Trophoblast cell (in vitro differentiated cells and primary cell): ENCODE data around the gene ZNF846.

Experiments used
- DNase-seq, 2 donors: peaks; one replicate each; pipeline ENCODE4 v3.0.0-alpha.2; 2016
- H2AFZ ChIP-seq: 2 replicates; pipeline ENCODE4 v1.6.1; 2013; ENCODE audit warnings: low read length, moderate library complexity, mild to moderate bottlenecking; ENCODE audit not compliant: insufficient read depth, poor library complexity
- H2AK5ac ChIP-seq: 2 replicates; pipeline ENCODE4 v1.6.1; 2013; ENCODE audit warnings: mild to moderate bottlenecking, low read length
- H2BK120ac ChIP-seq: 2 replicates; pipeline ENCODE4 v1.6.1; 2013; ENCODE audit warnings: low read length, mild to moderate bottlenecking, moderate library complexity; ENCODE audit not compliant: insufficient read depth, poor library complexity
- H2BK12ac ChIP-seq: 2 replicates; pipeline ENCODE4 v1.6.1; 2013; ENCODE audit warnings: mild to moderate bottlenecking, low read length, moderate library complexity
- H2BK5ac ChIP-seq: 2 replicates; pipeline ENCODE4 v1.6.1; 2013; ENCODE audit warnings: low read length, low read depth, moderate library complexity, mild to moderate bottlenecking; ENCODE audit not compliant: poor library complexity
- H3K14ac ChIP-seq: 2 replicates; pipeline ENCODE4 v1.6.1; 2013; ENCODE audit warnings: mild to moderate bottlenecking, low read length
- H3K18ac ChIP-seq: 2 replicates; pipeline ENCODE4 v1.6.1; 2013; ENCODE audit warnings: mild to moderate bottlenecking, low read length
- H3K23ac ChIP-seq: 2 replicates; pipeline ENCODE4 v1.6.1; 2013; ENCODE audit warnings: low read length
- H3K27ac ChIP-seq: 2 replicates; pipeline ENCODE4 v1.5.1; 2013; ENCODE audit warnings: low read depth, mild to moderate bottlenecking, inconsistent platforms, low read length, moderate library complexity
- H3K27me3 ChIP-seq: 2 replicates; pipeline ENCODE4 v1.6.1; 2013; ENCODE audit warnings: inconsistent platforms, mild to moderate bottlenecking, low read length, moderate library complexity; ENCODE audit not compliant: insufficient read depth
- H3K36me3 ChIP-seq, 2 experiments: 1 replicate in 1 of 2; 2 replicates in 1 of 2; pipeline ENCODE4 v1.6.1; 2013; ENCODE audit warnings: low read length in 2 of 2, mild to moderate bottlenecking in 2 of 2, moderate library complexity in 1 of 2; ENCODE audit not compliant: insufficient read depth in 2 of 2, control insufficient read depth in 1 of 2
- H3K4ac ChIP-seq: 2 replicates; pipeline ENCODE4 v1.6.1; 2013; ENCODE audit warnings: low read depth, mild to moderate bottlenecking, low read length, moderate library complexity
- H3K4me1 ChIP-seq, 2 experiments: 1 replicate in 1 of 2; 2 replicates in 1 of 2; pipeline ENCODE4 v1.6.1; 2013; ENCODE audit warnings: low read length in 2 of 2, mild to moderate bottlenecking in 2 of 2, moderate library complexity in 1 of 2; ENCODE audit not compliant: insufficient read depth in 2 of 2, control insufficient read depth in 1 of 2
- H3K4me2 ChIP-seq: 2 replicates; pipeline ENCODE4 v1.6.1; 2013; ENCODE audit warnings: inconsistent platforms, mild to moderate bottlenecking, low read length, moderate library complexity
- H3K4me3 ChIP-seq: 2 replicates; pipeline ENCODE4 v1.5.1; 2013; ENCODE audit warnings: mild to moderate bottlenecking, low read depth, low read length, inconsistent platforms
- H3K79me1 ChIP-seq: one replicate; pipeline ENCODE4 v1.6.1; 2013; ENCODE audit warnings: low read length
- H3K79me2 ChIP-seq: 2 replicates; pipeline ENCODE4 v1.6.1; 2013; ENCODE audit warnings: low read length, mild to moderate bottlenecking; ENCODE audit not compliant: control insufficient read depth, insufficient read depth, poor library complexity
- H3K9ac ChIP-seq: 2 replicates; pipeline ENCODE4 v1.6.1; 2013; ENCODE audit warnings: mild to moderate bottlenecking, low read length
- H3K9me3 ChIP-seq: 2 replicates; pipeline ENCODE4 v1.6.1; 2013; ENCODE audit warnings: low read depth, mild to moderate bottlenecking, control low read depth, inconsistent platforms, low read length; ENCODE audit not compliant: insufficient read depth
- H4K12ac ChIP-seq: 2 replicates; pipeline ENCODE4 v1.6.1; 2013; ENCODE audit warnings: low read depth, mild to moderate bottlenecking, low read length, moderate library complexity
- H4K8ac ChIP-seq: 2 replicates; pipeline ENCODE4 v1.6.1; 2013; ENCODE audit warnings: low read depth, mild to moderate bottlenecking, low read length, moderate library complexity
- H4K91ac ChIP-seq: one replicate; pipeline ENCODE4 v1.6.1; 2013; ENCODE audit warnings: low read depth, mild to moderate bottlenecking, low read length, moderate library complexity
- WGBS: extraction: QIAGEN DNeasy Blood & Tissue Kit; methylation state at CpG from one replicate; pipeline ENCODE4 v1.1.7; 2013; ENCODE audit warnings: missing lambda C conversion rate; ENCODE audit not compliant: insufficient read length, insufficient coverage; ENCODE audit errors: extremely low coverage; 5-methylcytosine and 5-hydroxymethylcytosine counted together

ZNF846 gene

GRCh38 chr19:9720541-9720940 is 48.0 kb downstream of the ZNF846 start:
- H3K27ac ChIP-seq = no peak overlapping the region
- H2BK12ac ChIP-seq = no peak overlapping the region
- no peaks in the 10 kb centered on the region for H3K27me3 ChIP-seq
- H2AK5ac ChIP-seq = no peak overlapping the region
- no peak overlapping the region for H3K14ac ChIP-seq
- H3K23ac ChIP-seq = no peak overlapping the region
- no peak overlapping the region for H4K8ac ChIP-seq
- H2BK120ac ChIP-seq = no peak overlapping the region
- H2BK5ac ChIP-seq = no peak overlapping the region
- H4K91ac ChIP-seq = no peak overlapping the region
- no peak overlapping the region for H3K4me2 ChIP-seq
- no CpG with 5 or more reads among the region's 4 CpGs for WGBS
- no peak overlapping the region for H3K18ac ChIP-seq
- H3K9ac ChIP-seq = no peak overlapping the region
- no peak overlapping the region for H4K12ac ChIP-seq
- H3K79me1 ChIP-seq = no peaks in the 10 kb centered on the region
- H3K9me3 ChIP-seq = peaks cover 3% of the 10 kb centered on the region
- H3K4me1 ChIP-seq = no peaks in the 10 kb centered on the region
- no peaks in the 10 kb centered on the region for H3K79me2 ChIP-seq
- no peak overlapping the region for H3K4ac ChIP-seq
- no peak overlapping the region for H2AFZ ChIP-seq
- DNase-seq = no peak
- H3K4me3 ChIP-seq = no peak overlapping the region
- H3K36me3 ChIP-seq = no peaks in the 10 kb centered on the region

GRCh38 chr19:9711815-9712214 is 56.7 kb downstream of the ZNF846 start:
- Histone ChIP-seq H2BK5ac (no peak overlapping the region), H2BK120ac (no peak overlapping the region), H2AFZ (no peak overlapping the region), H3K79me1 (no peaks in the 10 kb centered on the region), H4K8ac (no peak overlapping the region), H3K4me2 (no peak overlapping the region), H3K9me3 (peaks cover 7% of the 10 kb centered on the region), H3K27me3 (no peaks in the 10 kb centered on the region), H3K27ac (no peak overlapping the region), H3K23ac (no peak overlapping the region), H2AK5ac (no peak overlapping the region), H2BK12ac (no peak overlapping the region), H3K4ac (no peak overlapping the region), H3K4me3 (no peak overlapping the region), H3K14ac (no peak overlapping the region), H4K12ac (no peak overlapping the region), H3K36me3 (no peaks in the 10 kb centered on the region), H4K91ac (no peak overlapping the region), H3K79me2 (no peaks in the 10 kb centered on the region), H3K4me1 (no peaks in the 10 kb centered on the region), H3K18ac (no peak overlapping the region), H3K9ac (no peak overlapping the region)
- DNase-seq = no peak
- no CpG with 5 or more reads among the region's 3 CpGs for WGBS

GRCh38 chr19:9709305-9709704 is 59.2 kb downstream of the ZNF846 start:
- no peak for DNase-seq
- Histone ChIP-seq H3K4ac (no peak overlapping the region), H4K8ac (no peak overlapping the region), H2AK5ac (no peak overlapping the region), H3K79me1 (no peaks in the 10 kb centered on the region), H4K12ac (no peak overlapping the region), H3K9ac (no peak overlapping the region), H3K14ac (no peak overlapping the region), H3K79me2 (no peaks in the 10 kb centered on the region), H2BK12ac (no peak overlapping the region), H3K4me2 (no peak overlapping the region), H3K4me1 (no peaks in the 10 kb centered on the region), H3K36me3 (no peaks in the 10 kb centered on the region), H3K4me3 (no peak overlapping the region), H2BK5ac (no peak overlapping the region), H4K91ac (no peak overlapping the region), H3K27ac (no peak overlapping the region), H3K18ac (no peak overlapping the region), H2BK120ac (no peak overlapping the region), H2AFZ (no peak overlapping the region), H3K9me3 (peaks cover 7% of the 10 kb centered on the region), H3K23ac (no peak overlapping the region), H3K27me3 (no peaks in the 10 kb centered on the region)
- WGBS = no CpG with 5 or more reads among the region's 1 CpG

- DNase-seq = no peak
- no CpG with 5 or more reads among the region's 6 CpGs for WGBS
- H3K79me1 ChIP-seq = no peaks in the 10 kb centered on the region
Observed at GRCh38 chr19:9705836-9706235, 62.7 kb downstream of the ZNF846 start.

More at GRCh38 chr19:9705836-9706235, 62.7 kb downstream of the ZNF846 start:
- H3K9me3 ChIP-seq = peaks cover 13% of the 10 kb centered on the region
- no peak overlapping the region for H2AFZ ChIP-seq
- H3K4me2 ChIP-seq = no peak overlapping the region
- H3K27me3 ChIP-seq = no peaks in the 10 kb centered on the region
- no peaks in the 10 kb centered on the region for H3K79me2 ChIP-seq
- no peak overlapping the region for H4K8ac ChIP-seq
- no peak overlapping the region for H2AK5ac ChIP-seq
- H3K36me3 ChIP-seq = peaks cover 0 to 2% of the 10 kb centered on the region in 2 experiments
- no peak overlapping the region for H2BK5ac ChIP-seq
- no peak overlapping the region for H3K27ac ChIP-seq
- no peak overlapping the region for H2BK12ac ChIP-seq
- H4K12ac ChIP-seq = no peak overlapping the region
- no peak overlapping the region for H3K4ac ChIP-seq
- no peak overlapping the region for H3K14ac ChIP-seq
- H3K23ac ChIP-seq = no peak overlapping the region
- no peak overlapping the region for H3K9ac ChIP-seq
- no peak overlapping the region for H3K4me3 ChIP-seq
- no peak overlapping the region for H4K91ac ChIP-seq
- H3K4me1 ChIP-seq = peaks cover 0 to 2% of the 10 kb centered on the region in 2 experiments
- H2BK120ac ChIP-seq = no peak overlapping the region
- no peak overlapping the region for H3K18ac ChIP-seq
